ENCODE data around the gene ZWILCH.

DNA sequence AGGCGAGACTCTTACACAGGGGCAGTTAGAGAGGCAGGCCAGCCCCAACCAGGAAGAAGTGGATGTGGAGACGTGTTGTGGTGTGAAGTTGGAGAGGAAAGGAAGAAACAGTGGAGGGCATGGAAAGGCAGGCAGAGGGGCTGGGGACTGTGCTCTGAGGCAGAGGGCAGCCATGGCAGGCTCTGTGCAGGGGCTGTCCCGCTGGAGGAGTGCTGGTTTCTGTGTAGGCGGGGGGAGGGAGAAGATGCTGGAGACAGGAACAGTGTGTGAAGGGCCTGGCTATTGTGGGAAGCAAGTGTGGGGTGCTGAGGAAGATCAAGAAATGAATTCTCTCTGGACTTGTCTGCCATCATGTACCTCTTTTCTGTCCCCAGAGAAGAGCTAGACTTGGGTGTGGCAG is 28.6 kb upstream of the ZWILCH start:
- TF ChIP-seq GATA2 (IDR thresholded peaks at IDR 0.05; ENCODE audit: low read depth, low read length) = no peak
- TF ChIP-seq GATA3 (IDR thresholded peaks at IDR 0.05; ENCODE audit: low read depth, low read length) = no peak
